ENCODE results near the gene MEIOC. TPM values are rescaled to one million over a fixed set of nuclear protein-coding genes. Genes with fewer than 3 reads are reported as not detected.

MEIOC gene
- total RNA-seq, 1 donor from 2014 or later = not detected

Other genes with a start within 250 kb of the MEIOC start
- 48.3 TPM for gene GPATCH8, start 153.1 kb upstream of the MEIOC start, total RNA-seq
- 7.4 TPM for gene FZD2, start 99.0 kb upstream of the MEIOC start, total RNA-seq
- gene CCDC43, start 33.3 kb downstream of the MEIOC start, total RNA-seq = 18.4 TPM
- gene DBF4B, start 52.2 kb downstream of the MEIOC start, total RNA-seq = 6.8 TPM
- 0.41 TPM for gene ADAM11, start 102.5 kb downstream of the MEIOC start, total RNA-seq
- 18.4 TPM for gene GJC1, start 173.8 kb downstream of the MEIOC start, total RNA-seq
- 22.3 TPM for gene HIGD1B, start 191.4 kb downstream of the MEIOC start, total RNA-seq
- gene EFTUD2, start 243.0 kb downstream of the MEIOC start, total RNA-seq = 108 TPM

Data from lower lobe of right lung (tissue), 1 donor.